ENCODE measurements around the gene CUZD1. TPM values are rescaled to one million over a fixed set of nuclear protein-coding genes. Genes with fewer than 3 reads are reported as not detected.

Gene CUZD1
- total and polyA plus RNA-seq, 2 of the 4 experiments (the other 2 are of a cell fraction), result 0.36 to 0.67 TPM

- H3K14ac ChIP-seq (replicated peaks; ENCODE audit: low read depth, low read length), result no peak overlapping the region
- no peak overlapping the region for H2BK20ac ChIP-seq (ENCODE audit: low read depth, low read length)
- H3K23ac ChIP-seq (ENCODE audit: low read depth, low read length), result no peak overlapping the region
- no peak overlapping the region for H3K4ac ChIP-seq (ENCODE audit: low read depth, low read length)
- no peak overlapping the region for H2AK5ac ChIP-seq (ENCODE audit: low read depth, low read length)
- no peak overlapping the region for H4K8ac ChIP-seq (ENCODE audit: low read depth in 2 of 2, low read length in 2 of 2)
- no peak overlapping the region for H3K56ac ChIP-seq (ENCODE audit: extremely low read depth, insufficient read depth, low read length)
- no peaks in the 10 kb centered on the region for H3K9me1 ChIP-seq (ENCODE audit: insufficient read depth, low read length)
- no peak overlapping the region for H2BK120ac ChIP-seq (ENCODE audit: low read depth, low read length)
- ATAC-seq (ENCODE audit: low read depth) (no peak), DNase-seq (no peak)
- TF ChIP-seq RCOR1 (IDR thresholded peaks at IDR 0.05; ENCODE audit: insufficient replicate concordance, low read length) (no peak), RFX5 (IDR thresholded peaks at IDR 0.05; ENCODE audit: low read depth, low read length) (no peak)
- no peak overlapping the region for H3K27ac ChIP-seq (ENCODE audit: insufficient read depth, low read length)
- BruUV-seq (replicated peaks), result no TSS peak
- no peak overlapping the region for H3K4me3 ChIP-seq (ENCODE audit: insufficient read depth, low read depth, low read length)
- no peak overlapping the region for H3K4me2 ChIP-seq (ENCODE audit: low read depth, low read length)
- no CpG with 5 or more reads among the region's 1 CpG for WGBS, 2 experiments (ENCODE audit: extremely low coverage in 2 of 2, insufficient read length in 1 of 2)
- no peak overlapping the region for H4K91ac ChIP-seq (ENCODE audit: insufficient read depth, low read depth, low read length)
- no peaks in the 10 kb centered on the region for H3K79me1 ChIP-seq (ENCODE audit: low read depth in 1 of 2, low read length in 2 of 2)
- no peaks in the 10 kb centered on the region for H3K9me3 ChIP-seq (ENCODE audit: control insufficient read depth, insufficient read depth, low read length)
- H2AK9ac ChIP-seq (replicated peaks; ENCODE audit: low read depth, low read length, poor library complexity), result no peak overlapping the region
- no peak overlapping the region for H3K18ac ChIP-seq (ENCODE audit: low read depth, low read length)
- H4K20me1 ChIP-seq (ENCODE audit: insufficient read depth, low read length), result no peaks in the 10 kb centered on the region
- intact Hi-C loops (cut with micrococcal nuclease) (no loop called here), dilution Hi-C loops (cut with HindIII; ENCODE audit: low sequenced_read_pairs, unreplicated experiment) (no loop called here), in situ Hi-C loops (cut with MboI; ENCODE audit: low sequenced_read_pairs) (no loop called here)
- POLR2A ChIA-PET (ENCODE audit: unreplicated experiment), result no interaction called here
- no peak overlapping the region for H2BK5ac ChIP-seq (ENCODE audit: low read depth, low read length, poor library complexity, severe bottlenecking)
- CTCF ChIA-PET, result no interaction called here
- no peak overlapping the region for H2BK15ac ChIP-seq (ENCODE audit: low read depth, low read length)
- H4K5ac ChIP-seq (ENCODE audit: low read depth, low read length), result no peak overlapping the region
- H3K36me3 ChIP-seq (ENCODE audit: control insufficient read depth, insufficient read depth, low read length), result no peaks in the 10 kb centered on the region; the same call in 1 of the 2 replicates
- peaks cover 2% of the 10 kb centered on the region for H3K27me3 ChIP-seq (ENCODE audit: control insufficient read depth, insufficient read depth, low read length)
- no peaks in the 10 kb centered on the region for H3K4me1 ChIP-seq (ENCODE audit: control insufficient read depth, insufficient read depth, low read length)
- H3K9ac ChIP-seq (ENCODE audit: low read depth, low read length), result no peak overlapping the region
- no peak overlapping the region for H2AFZ ChIP-seq (replicated peaks; ENCODE audit: low read length, poor library complexity)
Measured at GRCh38 chr10:122830965-122831353, 14.7 kb downstream of the CUZD1 start.
